Measurements from ENCODE around the gene PADI1.

- TF ChIP-seq CBX3 (IDR thresholded peaks at IDR 0.05; ENCODE audit: low read depth) (no peak), POLR2A (IDR thresholded peaks at IDR 0.05; ENCODE audit: borderline replicate concordance, extremely low read depth, insufficient read depth, insufficient read length) (no peak), CTCF (IDR thresholded peaks at IDR 0.05 in 2 of 3, conservative IDR thresholded peaks at IDR 0.05 in 1 of 3; ENCODE audit: borderline replicate concordance in 1 of 3, insufficient read depth in 1 of 3, low read depth in 2 of 3, low read length in 2 of 3) (no peak)
These were observed 72.7 kb downstream of the PADI1 start for GRCh38 chr1:17277511-17278159.
